HG03175 (cell line): ENCODE data around the gene TENM4.
"Not testable (repeated sequence)": the region's sequence is repeated elsewhere in the genome, so short reads cannot be mapped to it uniquely, and the experiment has no call there.

Experiments
- ATAC-seq: cut with Tn5 transposase; IDR thresholded peaks from one replicate; pipeline ENCODE4 v1.9.1; 2021; ENCODE audit warnings: mild to moderate bottlenecking, moderate library complexity; ENCODE audit not compliant: unreplicated experiment

The TENM4 gene

GRCh38 chr11:78993802-78994430 is 446.9 kb downstream of the TENM4 start:
- no peak for ATAC-seq

DNA sequence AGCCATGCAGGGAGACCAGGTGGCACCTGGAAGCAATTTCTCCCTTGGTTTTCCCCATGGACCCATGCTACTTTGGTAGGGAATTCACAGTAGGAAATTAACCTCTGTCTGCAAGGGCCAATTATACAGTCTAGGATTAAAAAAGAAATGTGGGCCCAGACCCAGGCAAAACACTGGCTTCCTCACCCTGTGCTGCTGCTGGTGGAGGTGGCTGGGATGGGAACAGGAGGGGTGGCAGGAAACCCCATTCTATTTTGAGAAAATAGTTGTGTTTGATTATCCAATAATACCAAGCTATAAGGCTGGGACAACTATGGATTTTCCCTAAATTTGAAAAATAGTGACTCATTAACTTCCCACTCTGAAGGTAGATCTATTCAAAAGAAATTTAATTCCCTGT is 449.1 kb downstream of the TENM4 start:
- ATAC-seq, result no peak

DNA sequence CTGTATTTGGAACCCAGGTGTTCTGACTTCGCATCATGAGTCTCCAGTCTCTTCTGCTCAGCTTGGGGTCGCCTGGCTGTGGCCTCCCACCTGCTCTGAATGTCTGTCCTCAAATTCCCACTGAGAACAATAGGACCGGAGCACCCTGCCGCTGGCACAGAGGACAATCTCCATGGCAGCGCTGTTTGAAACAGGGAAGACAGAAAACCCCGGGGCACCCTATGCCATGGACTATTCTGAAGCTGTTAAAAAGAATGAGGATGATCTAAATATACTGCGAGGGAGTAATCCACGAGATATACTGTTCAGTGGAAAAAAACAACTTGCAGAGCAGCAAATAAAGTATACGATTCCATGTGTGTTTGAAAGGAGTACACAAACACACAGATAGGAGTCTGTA is 450.6 kb downstream of the TENM4 start:
- no peak for ATAC-seq

- ATAC-seq, result no peak
These were observed 453.1 kb downstream of the TENM4 start for GRCh38 chr11:78987748-78988147.

- ATAC-seq, result no peak
These were observed 454.5 kb downstream of the TENM4 start for GRCh38 chr11:78986305-78986704.

DNA sequence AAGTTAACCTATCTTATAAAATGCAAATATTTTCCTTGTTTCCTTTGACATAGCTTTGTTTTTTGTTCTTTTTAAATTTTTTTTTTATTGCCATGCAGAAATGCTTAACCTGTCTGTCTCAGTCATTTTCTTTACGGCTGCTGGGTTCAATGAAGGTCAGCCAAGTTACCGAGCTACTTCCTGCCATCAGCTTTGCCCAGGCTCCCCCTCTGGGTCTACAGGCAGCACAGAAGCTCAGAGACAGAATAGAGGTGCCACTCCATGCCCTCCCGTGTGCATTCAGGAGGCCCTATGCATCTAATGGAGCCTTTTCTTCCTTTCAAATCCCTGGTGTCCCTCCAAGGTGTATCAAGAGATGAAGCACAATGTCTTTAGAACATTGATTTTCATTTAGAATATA is 455.2 kb downstream of the TENM4 start:
- ATAC-seq, result no peak

GRCh38 chr11:78982473-78982872 is 458.4 kb downstream of the TENM4 start:
- no peak for ATAC-seq

GRCh38 chr11:78981153-78981552 is 459.7 kb downstream of the TENM4 start:
- ATAC-seq, result no peak

DNA sequence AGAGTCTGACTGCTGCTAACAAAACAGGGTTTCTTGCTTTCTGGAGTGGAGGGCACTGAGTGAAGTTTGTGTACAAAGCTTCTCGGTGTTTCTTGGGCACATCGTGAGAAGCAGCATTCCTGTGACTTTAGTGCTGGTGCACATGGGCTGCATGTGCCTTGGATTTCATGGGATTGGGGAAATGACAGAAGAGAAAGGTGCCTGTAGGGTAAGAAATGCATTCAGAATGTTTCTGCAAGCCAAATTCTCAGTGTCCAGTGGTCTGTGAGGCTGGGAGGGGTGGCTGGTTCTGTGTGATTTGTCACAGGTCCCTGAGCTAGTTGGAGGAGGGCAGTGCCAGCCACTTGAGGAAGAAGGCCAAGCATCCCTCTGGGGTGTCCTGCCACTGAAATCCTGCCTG is 462.0 kb downstream of the TENM4 start:
- no peak for ATAC-seq

- not testable (repeated sequence) for ATAC-seq
These were observed 463.0 kb downstream of the TENM4 start for GRCh38 chr11:78977848-78978247.

- ATAC-seq, result no peak
These were observed 463.8 kb downstream of the TENM4 start for GRCh38 chr11:78977009-78977408.

GRCh38 chr11:78975081-78975480 is 465.7 kb downstream of the TENM4 start:
- no peak for ATAC-seq

GRCh38 chr11:78973876-78974275 is 467.0 kb downstream of the TENM4 start:
- no peak for ATAC-seq

DNA sequence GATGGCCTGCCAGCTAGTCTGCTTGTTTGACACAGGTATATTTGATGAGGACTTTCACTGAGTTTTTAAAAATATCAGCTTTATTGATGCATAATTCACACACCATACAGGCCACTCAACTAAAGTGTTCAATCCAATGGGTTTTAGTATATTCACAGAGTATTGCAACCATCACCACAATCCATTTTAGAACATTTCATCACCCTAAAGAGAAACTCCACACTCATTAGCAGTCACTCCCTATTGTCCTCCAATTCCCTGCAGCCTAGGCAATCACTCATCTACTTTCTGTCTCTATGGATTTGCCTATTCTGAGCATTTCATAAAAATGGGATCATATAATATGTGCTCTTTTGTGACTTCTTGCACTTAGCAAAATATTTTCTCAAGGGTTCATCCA is 468.2 kb downstream of the TENM4 start:
- no peak for ATAC-seq

DNA sequence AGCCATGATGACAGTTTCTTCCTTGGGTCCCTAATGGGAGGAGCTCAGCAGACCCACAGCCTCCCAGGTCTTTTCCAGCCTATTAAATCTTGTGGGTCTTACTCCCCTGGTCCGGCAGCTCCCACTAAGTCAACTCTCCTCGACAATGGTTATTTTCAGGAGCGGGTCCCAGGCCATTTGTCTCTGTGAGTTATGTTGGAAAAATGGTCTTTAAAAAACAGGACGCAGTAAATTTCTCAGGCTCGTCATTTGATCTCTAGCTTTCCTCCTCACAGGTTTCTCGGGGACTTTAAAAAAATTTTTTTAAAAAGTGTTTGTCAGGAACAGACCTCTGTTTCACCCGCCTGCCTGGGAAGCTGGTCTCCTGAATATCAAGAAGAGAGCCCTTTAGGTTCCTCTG is 468.7 kb downstream of the TENM4 start:
- ATAC-seq, result no peak

- ATAC-seq, result no peak
These were observed 473.0 kb downstream of the TENM4 start for GRCh38 chr11:78967811-78968210.

DNA sequence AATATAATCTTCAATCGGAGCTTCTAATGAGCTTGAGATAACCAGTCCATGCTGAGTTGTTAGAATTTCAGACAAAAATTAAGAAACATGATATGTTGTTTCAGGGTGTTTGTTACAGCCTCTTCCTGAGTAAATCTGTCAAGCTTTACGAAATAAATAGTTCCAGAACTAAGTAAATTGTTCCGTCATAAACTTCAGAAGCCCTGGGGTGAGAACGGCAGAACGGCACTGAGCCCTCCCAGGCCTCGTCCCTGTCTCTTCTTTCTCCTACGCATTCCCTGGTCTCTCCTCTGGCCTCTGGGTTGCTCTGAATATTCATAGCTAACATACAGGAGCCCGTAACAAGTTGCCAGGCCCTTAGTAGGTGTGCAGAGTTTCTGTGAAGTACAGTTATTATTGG is 475.4 kb downstream of the TENM4 start:
- no peak for ATAC-seq

DNA sequence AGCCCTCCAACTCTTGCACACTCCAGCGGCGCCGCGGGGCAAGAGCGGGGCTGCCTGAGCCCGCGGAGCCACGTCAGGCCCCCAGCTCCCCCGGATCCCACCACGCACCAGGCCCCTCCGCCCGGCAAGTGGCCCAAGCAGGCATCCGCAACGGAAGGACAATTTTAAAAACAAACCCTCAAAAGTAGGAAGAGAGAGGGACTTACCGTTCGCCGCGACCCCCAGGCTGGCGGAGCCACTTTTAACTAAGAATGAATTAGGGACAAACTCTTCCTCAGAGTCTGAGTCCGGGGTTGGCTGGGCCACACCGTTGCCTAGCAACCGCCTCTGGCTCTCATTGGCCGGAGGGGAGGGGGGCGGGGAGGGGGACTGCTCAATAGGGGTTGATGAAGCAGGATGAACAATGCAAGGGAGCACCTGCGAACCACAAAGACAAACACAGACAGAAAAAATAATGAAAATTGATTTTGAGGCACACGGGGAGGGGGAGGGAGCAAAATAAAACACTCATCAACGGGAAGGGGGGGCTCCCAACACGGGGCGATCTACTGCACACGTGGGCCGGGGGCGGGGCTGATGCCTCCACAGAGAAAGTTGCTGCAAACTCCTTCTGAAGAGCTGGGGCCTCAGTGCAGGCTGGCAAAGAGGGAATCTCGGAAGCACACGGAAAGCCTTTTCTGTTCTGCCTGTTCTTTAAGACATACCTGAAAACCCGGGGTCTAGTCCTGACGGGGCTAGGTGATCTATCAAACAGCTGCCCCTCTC is 478.7 kb downstream of the TENM4 start:
- no peak for ATAC-seq

DNA sequence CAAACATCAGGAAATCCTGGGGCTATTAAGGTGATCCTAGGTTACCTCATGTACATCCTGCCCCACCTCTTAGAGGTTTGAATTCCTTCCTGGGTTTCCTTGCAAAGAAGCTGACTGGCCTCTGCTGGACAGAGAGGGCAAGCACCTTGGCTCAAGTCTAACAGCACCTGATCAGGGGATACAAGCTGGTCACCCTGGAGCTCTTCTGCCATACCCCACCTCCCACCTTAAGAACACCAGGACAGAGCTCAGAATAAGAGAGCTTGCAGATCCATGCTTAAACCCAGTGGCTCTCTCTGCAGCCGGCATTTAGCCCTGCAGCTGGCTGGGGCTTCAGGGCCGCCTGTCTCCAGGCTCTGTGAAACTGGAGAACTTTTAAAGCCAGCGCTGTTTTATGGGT is 479.6 kb downstream of the TENM4 start:
- ATAC-seq, result no peak

DNA sequence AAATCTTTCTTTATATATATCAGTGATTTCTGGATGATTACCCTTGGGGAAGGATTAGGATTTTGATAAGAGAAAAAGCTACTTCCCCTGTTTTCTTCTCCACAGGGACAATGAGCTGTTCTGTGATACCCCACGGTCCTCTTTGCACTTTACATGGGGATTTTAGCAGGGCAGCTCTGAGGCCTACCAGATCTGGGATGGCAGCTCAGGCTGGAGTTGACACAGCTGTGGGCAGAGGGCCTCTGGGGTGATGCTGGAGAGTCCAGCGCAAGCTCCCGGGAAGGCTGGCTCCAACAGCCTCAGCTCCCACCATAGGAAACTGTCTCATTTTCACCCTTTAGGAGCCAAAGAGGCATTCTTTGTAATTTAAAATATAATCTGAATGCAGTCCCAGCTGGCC is 482.4 kb downstream of the TENM4 start:
- no peak for ATAC-seq

- ATAC-seq, result no peak
These were observed 483.2 kb downstream of the TENM4 start for GRCh38 chr11:78957476-78958245.

DNA sequence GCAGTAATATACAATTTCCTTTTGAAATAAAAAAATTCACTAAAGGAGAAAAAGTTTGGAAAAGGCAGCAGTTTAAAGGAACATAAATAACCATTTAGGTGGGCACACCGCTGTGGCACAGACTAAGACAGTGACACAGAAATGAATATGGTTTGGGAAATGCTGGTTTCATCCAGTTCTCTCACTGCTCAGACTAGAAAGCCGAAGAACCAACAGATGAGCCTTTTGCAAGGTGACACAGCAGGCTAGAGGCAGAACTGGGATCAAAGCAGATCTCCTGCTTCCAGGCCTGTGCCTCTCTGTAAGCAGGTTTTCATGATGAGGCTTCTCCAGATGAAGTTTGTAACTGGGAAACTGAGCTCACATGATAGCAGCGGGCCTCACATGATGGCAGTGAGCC is 486.1 kb downstream of the TENM4 start:
- no peak for ATAC-seq
